ENCODE data around the gene PLA2G2D.

- TF ChIP-seq ZNF239 (tag by site-specific recombination; IDR thresholded peaks at IDR 0.05) (no peak), HOXA7 (CRISPR knock-in tag; IDR thresholded peaks at IDR 0.05; ENCODE audit: borderline replicate concordance) (no peak), KLF10 (tag by site-specific recombination; IDR thresholded peaks at IDR 0.05) (no peak), ZNF843 (tag by site-specific recombination; IDR thresholded peaks at IDR 0.05) (no peak), ZNF561 (tag by site-specific recombination; IDR thresholded peaks at IDR 0.05; ENCODE audit: borderline replicate concordance) (no peak), CTCF (tag by site-specific recombination; IDR thresholded peaks at IDR 0.05) (no peak), ZNF785 (tag by site-specific recombination; IDR thresholded peaks at IDR 0.05) (no peak), REST (tag by site-specific recombination; IDR thresholded peaks at IDR 0.05) (no peak), ZNF18 (tag by site-specific recombination; IDR thresholded peaks at IDR 0.05) (no peak), ZNF416 (tag by site-specific recombination; IDR thresholded peaks at IDR 0.05) (no peak)
Observed at GRCh38 chr1:20114021-20114648, 5.2 kb downstream of the PLA2G2D start.

All from HEK293 (cell line).